DND-41 (cell line): ENCODE results near the gene SSX7.

Experiments used
- EZH2 ChIP-seq: IDR thresholded peaks from 3 replicates; pipeline ENCODE4 v1.6.1; 2012; ENCODE audit warnings: borderline replicate concordance, low read depth, mild to moderate bottlenecking, moderate library complexity, low read length, inconsistent platforms; ENCODE audit not compliant: severe bottlenecking
- TF ChIP-seq, protein P1 (sequence below): IDR thresholded peaks from 2 replicates; pipeline ENCODE4 v1.5.1; 2012; ENCODE audit warnings: borderline replicate concordance, low read length, moderate library complexity, mild to moderate bottlenecking; ENCODE audit not compliant: poor library complexity, severe bottlenecking; ENCODE audit errors: extremely low read depth

DNA sequence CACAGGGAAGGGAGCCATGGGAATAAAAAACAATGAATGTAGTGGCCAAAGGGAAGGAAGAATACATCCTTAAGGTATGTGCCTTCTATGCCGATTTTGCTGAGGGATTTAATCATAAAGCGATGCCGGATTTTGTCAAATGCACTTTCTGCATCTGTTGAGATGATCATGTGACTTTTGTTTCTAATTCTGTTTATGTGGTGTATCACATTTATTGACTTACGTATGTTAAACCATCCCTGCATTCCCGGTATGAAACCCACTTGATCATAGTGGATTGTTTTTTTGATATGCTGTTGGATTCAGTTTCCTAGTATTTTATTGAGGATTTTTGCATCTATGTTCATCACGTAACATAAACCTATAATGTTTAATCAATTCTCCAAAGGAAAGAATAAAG is 60.0 kb downstream of the SSX7 start:
- TF ChIP-seq, protein P1, sequence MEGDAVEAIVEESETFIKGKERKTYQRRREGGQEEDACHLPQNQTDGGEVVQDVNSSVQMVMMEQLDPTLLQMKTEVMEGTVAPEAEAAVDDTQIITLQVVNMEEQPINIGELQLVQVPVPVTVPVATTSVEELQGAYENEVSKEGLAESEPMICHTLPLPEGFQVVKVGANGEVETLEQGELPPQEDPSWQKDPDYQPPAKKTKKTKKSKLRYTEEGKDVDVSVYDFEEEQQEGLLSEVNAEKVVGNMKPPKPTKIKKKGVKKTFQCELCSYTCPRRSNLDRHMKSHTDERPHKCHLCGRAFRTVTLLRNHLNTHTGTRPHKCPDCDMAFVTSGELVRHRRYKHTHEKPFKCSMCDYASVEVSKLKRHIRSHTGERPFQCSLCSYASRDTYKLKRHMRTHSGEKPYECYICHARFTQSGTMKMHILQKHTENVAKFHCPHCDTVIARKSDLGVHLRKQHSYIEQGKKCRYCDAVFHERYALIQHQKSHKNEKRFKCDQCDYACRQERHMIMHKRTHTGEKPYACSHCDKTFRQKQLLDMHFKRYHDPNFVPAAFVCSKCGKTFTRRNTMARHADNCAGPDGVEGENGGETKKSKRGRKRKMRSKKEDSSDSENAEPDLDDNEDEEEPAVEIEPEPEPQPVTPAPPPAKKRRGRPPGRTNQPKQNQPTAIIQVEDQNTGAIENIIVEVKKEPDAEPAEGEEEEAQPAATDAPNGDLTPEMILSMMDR: no peak
- no peak for TF ChIP-seq EZH2
